T-helper 2 cell treated with Interferon-gamma antibody and Interleukin-4, amounts not matched to agents 5 μg/mL and 100 μg/mL, for 36 hours (primary cell): ENCODE data around the gene MRPL21.

Source experiments
- DNase-seq: peaks from one replicate; pipeline ENCODE4 v3.0.0; 2021; ENCODE audit warnings: low spot score
- H3K27ac Mint-ChIP-seq: one replicate; pipeline ENCODE4 v1.8.0; 2021; ENCODE audit warnings: mild to moderate bottlenecking, mixed read lengths
- H3K27me3 Mint-ChIP-seq: one replicate; pipeline ENCODE4 v1.8.0; 2021; ENCODE audit warnings: low read depth, mixed read lengths
- H3K36me3 Mint-ChIP-seq: one replicate; pipeline ENCODE4 v1.8.0; 2021; ENCODE audit warnings: low read depth, mixed read lengths
- H3K4me1 Mint-ChIP-seq: one replicate; pipeline ENCODE4 v1.8.0; 2021; ENCODE audit warnings: low read depth, mixed read lengths
- H3K4me3 Mint-ChIP-seq: one replicate; pipeline ENCODE4 v1.8.0; 2022; ENCODE audit warnings: mild to moderate bottlenecking, moderate library complexity, mixed read lengths
- H3K9me3 Mint-ChIP-seq: one replicate; pipeline ENCODE4 v1.8.0; 2021; ENCODE audit warnings: mixed read lengths

Gene MRPL21

DNA sequence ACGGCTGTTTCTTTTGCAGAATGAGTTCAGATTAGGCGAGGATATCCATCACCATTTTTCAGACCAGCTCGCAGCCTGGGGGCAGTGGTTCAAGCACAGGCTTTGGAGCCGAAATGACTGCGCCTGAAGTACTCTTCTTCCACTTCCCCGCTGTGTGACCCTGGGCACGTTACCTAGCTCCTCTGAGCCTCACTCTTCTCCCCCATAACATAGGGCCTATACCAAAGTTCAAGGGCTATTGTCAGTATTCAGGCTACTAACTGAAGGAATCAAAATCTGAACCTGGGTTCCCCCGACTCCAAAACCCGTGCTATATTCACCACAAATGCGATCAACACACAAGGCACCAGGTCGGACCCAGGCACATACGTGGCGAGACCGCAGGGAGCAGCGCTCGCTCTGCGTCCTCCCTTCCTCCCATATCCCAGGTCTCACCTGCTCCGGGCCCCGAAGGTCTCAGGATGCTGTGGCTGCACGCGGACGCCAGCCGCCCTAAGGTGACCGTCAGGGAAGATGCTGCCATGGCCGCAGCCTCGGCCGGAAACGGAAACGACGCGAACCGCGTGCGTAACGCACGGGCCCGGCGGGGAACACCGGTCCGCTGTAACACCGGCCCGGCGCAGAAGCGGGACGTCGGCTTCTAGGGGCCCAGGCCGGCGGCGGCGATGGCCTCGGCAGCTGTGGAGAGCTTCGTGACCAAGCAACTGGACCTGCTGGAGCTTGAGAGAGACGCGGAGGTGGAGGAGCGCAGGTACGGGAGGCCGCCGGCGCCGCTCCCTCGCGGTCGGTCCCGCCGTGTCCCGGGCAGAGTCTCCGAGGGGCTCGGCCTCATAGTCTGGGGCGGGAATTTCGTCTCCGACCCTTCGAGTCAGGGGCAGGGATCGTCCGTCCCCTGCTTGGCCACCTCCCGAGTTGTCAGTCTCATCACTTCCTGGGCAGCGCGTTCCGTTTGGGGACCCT lies at the start of gene MRPL21, which contains the start of gene IGHMBP2:
MRPL21 (minus strand) TSS at position 545 of the 960 bp plus-strand sequence; CDS start at position 523, 22 bp downstream.
IGHMBP2 (plus strand) TSS at position 604 of the 960 bp plus-strand sequence; CDS start at position 666, 62 bp downstream.
- Mint-ChIP-seq H3K4me1 (peaks cover 29% of the 10 kb centered on the region), H3K4me3 (peak within 1 kb of the TSS; percentile 98), H3K27ac (peak within 1 kb of the TSS; percentile 94), H3K9me3 (no peaks in the 10 kb centered on the region), H3K27me3 (no peaks in the 10 kb centered on the region), H3K36me3 (peaks cover 27% of the 10 kb centered on the region)
- peak; percentile 86 for DNase-seq

DNA sequence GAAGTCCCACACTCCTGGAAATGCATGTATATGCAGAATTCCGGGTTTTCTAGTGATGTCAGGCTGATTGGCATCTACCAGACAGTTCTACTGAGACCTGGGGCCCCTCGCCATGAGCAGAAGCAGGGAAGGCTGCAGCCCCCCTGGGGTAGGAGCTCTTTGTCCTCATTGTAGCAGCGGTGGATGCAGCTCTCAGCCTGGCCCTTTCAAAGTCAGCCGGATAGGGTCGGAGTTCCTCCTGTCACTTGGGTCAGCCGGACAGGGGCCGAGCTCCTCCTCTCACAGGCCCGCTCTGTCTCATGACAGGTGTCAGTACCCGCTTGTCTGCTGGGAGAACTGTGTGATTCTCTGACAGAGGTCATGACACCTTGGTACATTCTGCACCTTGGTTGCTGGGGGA lies 47.1 kb upstream of the MRPL21 start:
- Mint-ChIP-seq H3K4me3 (no peak overlapping the region), H3K36me3 (no peaks in the 10 kb centered on the region), H3K9me3 (no peaks in the 10 kb centered on the region), H3K27me3 (no peaks in the 10 kb centered on the region), H3K4me1 (peaks cover 7% of the 10 kb centered on the region), H3K27ac (no peak overlapping the region)
- DNase-seq, result no peak

DNA sequence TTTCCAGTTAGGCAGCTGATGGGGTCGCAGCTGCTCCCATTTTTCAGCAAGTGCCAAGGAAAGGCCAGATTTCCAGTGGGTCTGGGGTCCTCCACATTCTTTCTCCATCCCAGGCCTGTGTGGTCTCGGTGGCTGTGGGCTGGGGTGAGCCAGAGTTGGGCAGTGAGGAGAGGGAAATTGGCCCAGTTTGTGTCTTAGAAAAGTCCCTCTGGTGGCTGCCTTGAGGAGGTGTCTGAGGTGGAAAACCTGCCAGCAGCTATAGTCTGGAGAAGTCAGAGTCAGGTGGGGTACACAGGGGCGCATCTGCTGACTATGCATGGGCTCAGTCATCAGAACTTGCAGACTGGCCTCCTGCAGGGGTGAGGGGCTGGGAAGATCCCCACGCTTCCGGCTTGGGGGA lies 46.6 kb upstream of the MRPL21 start:
- no peaks in the 10 kb centered on the region for H3K36me3 Mint-ChIP-seq
- no peaks in the 10 kb centered on the region for H3K27me3 Mint-ChIP-seq
- peaks cover 5% of the 10 kb centered on the region for H3K4me1 Mint-ChIP-seq
- no peak for DNase-seq
- H3K4me3 Mint-ChIP-seq, result no peak overlapping the region
- H3K9me3 Mint-ChIP-seq, result no peaks in the 10 kb centered on the region
- H3K27ac Mint-ChIP-seq, result no peak overlapping the region

DNA sequence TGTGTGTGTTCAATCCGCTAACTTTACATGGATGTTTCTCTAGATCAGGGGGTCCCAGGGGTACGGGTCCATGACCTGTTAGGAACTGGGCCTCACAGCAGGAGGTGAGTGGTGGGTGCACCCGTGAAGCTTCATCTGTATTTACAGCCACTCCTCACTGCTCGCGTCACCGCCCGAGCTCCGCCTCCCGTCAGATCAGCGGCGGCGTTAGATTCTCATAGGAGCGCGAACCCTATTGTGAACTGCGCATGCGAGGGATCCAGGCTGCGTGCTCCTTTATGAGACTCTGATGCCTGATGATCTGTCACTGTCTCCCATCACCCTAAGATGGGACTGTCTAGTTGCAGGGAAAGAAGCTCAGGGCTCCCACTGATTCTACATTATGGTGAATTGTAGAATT lies 45.3 kb upstream of the MRPL21 start:
- DNase-seq, result no peak
- no peaks in the 10 kb centered on the region for H3K36me3 Mint-ChIP-seq
- no peak overlapping the region for H3K27ac Mint-ChIP-seq
- no peak overlapping the region for H3K4me3 Mint-ChIP-seq
- no peaks in the 10 kb centered on the region for H3K9me3 Mint-ChIP-seq
- peaks cover 4% of the 10 kb centered on the region for H3K4me1 Mint-ChIP-seq
- H3K27me3 Mint-ChIP-seq, result no peaks in the 10 kb centered on the region

DNA sequence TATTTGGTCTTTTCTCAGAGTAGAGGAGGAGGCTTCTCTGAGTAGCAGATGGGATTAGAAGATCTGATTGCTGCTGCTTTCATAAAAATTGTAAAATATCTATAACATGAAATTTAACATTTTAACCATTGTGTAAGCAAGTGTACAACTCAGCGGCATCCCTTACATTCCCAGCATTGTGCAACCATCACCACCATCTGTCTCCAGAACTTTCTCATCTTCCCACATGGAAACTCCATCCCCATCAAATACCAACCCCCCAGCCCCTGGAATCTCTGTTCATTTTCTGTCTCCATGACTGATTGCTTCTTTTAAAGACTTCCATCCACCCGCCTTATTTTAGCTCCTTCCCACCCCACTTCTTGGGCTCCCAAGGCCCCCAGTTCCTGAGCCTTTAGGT lies 44.9 kb upstream of the MRPL21 start:
- Mint-ChIP-seq H3K4me1 (peaks cover 4% of the 10 kb centered on the region), H3K9me3 (no peaks in the 10 kb centered on the region), H3K27ac (no peak overlapping the region), H3K27me3 (no peaks in the 10 kb centered on the region), H3K4me3 (no peak overlapping the region), H3K36me3 (no peaks in the 10 kb centered on the region)
- DNase-seq, result no peak

DNA sequence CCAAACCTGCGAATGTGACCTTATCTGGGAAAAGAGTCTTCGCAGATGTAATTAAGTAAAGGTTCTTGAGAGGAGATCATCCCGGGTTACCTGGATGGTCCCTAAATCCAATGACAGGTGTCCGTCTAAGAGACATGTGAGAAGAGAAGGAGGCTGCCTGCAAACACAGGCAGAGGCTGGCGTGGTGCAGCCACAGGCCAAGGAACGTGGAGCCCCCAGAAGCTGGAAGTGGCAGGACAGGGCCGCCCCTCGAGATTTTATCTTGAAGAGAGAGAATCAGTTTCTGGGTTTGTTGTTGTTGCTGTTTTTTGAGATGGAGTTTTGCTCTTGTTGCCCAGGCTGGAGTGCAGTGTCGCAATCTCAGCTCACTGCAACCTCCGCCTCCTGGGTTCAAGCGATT lies 43.5 kb upstream of the MRPL21 start:
- Mint-ChIP-seq H3K27ac (no peak overlapping the region), H3K9me3 (no peaks in the 10 kb centered on the region), H3K4me1 (peaks cover 4% of the 10 kb centered on the region), H3K4me3 (no peak overlapping the region), H3K36me3 (no peaks in the 10 kb centered on the region), H3K27me3 (no peaks in the 10 kb centered on the region)
- no peak for DNase-seq

DNA sequence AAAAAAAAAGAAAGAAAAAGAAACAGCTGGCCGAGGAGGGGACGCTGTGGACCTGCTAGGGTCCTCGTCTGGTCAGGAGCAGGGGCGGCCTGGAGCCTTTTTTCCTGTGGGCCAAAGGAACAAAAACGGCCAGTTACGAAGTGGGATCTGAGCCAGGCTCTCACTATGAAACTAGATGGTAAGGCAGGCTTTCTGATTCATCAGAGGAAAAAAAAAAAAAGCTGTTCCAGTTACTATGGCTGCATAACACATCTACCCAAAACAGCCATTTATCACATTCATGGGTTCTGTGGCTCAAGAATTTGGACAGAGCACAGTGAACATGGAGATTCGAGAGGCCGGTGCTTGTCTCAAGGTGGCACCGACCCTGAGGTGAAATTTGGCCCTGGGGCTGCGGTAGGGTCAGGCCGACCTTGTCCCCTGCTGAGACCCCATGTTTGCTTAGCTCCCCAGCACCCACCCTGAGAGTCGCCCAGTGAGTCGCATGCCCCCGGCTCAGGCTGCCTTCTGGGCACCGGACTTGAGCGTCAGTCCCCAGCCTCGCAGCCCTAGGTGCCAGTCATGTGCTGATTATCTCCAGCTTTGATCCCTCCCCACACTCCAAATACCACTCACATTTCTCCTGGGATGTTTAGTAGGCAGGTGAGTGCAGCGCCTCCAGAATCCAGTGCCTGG lies 42.9 kb upstream of the MRPL21 start:
- Mint-ChIP-seq H3K9me3 (no peaks in the 10 kb centered on the region), H3K4me1 (peaks cover 4% of the 10 kb centered on the region), H3K27ac (no peak overlapping the region), H3K27me3 (no peaks in the 10 kb centered on the region), H3K36me3 (no peaks in the 10 kb centered on the region), H3K4me3 (no peak overlapping the region)
- DNase-seq, result no peak

DNA sequence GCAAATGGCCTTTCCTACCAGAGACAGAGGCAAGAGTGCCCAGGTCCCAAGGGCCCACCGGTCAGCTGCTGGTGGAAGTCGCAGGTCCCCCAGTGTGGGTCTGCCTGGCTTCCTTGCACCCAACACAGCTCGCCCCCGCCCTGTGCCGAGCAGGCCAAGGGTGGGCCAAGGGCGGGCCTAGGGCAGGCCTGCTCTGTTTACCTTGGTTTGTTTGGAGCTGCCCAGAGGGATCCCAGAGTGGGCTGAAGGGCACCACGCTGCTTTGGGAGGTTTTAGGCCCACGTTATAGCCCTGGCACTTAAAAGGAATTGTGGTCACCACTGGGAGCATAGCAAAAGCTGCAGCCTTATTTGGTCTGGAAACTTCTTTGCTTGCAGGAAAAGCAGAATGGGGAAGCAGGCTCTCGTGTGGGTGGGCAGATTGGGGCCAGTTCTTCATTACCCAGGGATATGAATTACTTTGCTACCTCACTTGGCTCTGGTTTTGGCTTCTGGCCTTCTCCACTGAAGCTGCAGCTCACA lies 39.2 kb upstream of the MRPL21 start:
- Mint-ChIP-seq H3K9me3 (no peaks in the 10 kb centered on the region), H3K36me3 (peaks cover 3% of the 10 kb centered on the region), H3K27me3 (no peaks in the 10 kb centered on the region), H3K4me1 (peaks cover under 1% of the 10 kb centered on the region), H3K27ac (no peak overlapping the region), H3K4me3 (no peak overlapping the region)
- no peak for DNase-seq

DNA sequence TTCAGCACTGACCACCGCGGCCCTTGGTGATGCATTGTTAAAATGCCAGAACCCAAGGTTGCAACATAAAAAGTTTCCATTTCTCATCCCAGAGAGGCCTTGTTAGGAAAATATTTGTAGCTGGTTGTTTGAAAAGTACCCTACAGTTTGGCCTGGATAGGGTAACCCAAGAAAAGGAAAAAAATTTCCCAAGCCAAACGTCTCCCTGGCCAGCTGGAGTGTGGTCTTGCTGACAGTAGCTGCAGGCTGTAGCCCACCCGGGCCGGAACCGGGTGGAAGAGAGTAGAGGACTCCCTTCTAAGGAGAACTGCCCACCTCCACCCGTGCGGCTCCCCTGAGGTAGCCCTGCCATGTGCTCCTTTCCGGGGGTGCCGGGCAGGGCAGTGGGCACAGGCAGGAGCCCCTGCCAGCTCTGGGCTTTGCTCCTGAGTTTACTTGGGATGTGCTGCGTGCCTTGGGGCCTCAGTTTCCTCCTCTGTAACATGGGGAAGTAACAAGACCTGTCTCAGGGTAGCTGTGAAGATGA lies 38.5 kb upstream of the MRPL21 start:
- Mint-ChIP-seq H3K9me3 (no peaks in the 10 kb centered on the region), H3K4me1 (no peaks in the 10 kb centered on the region), H3K4me3 (no peak overlapping the region), H3K36me3 (peaks cover 3% of the 10 kb centered on the region), H3K27me3 (no peaks in the 10 kb centered on the region), H3K27ac (no peak overlapping the region)
- no peak for DNase-seq

DNA sequence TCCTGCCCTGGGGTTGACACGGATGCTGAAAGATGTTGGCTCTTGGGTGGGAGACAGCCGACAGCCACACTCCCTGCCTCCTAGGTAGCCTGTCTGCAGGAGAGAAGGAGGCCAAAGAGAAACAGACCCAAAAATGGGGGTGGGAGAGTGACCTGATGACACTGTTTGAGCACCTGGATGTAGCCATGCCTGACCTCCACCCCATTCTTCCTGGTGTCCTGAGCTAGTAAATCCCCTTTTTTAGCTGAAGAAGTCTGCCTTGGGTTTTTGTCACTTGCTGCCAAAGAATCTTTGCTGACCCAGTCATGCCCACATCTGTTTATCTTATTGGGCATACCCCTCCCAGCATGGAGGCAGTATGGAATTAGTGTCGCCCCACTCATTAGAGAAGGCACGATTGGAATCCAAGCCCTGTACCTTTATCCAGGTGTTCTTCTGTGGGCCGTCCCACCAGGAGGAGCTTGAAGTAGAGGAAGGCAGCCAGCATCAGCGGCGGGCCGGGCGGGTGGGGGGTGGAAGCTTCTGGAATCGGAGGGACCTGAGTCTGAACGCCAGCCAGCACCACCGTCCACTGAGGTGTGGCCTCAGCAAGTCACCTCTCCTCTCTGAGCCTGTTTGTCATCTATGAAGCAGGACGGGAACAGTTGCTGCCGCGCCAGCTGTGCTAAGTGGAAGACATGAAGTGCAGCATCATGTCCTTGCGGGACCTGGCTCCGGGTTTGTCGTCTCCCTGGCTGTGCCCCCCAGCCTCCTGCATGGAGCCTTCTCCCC lies 37.9 kb upstream of the MRPL21 start:
- Mint-ChIP-seq H3K27ac (no peak overlapping the region), H3K4me1 (no peaks in the 10 kb centered on the region), H3K36me3 (peaks cover 3% of the 10 kb centered on the region), H3K4me3 (no peak overlapping the region), H3K27me3 (no peaks in the 10 kb centered on the region), H3K9me3 (no peaks in the 10 kb centered on the region)
- DNase-seq, result no peak

DNA sequence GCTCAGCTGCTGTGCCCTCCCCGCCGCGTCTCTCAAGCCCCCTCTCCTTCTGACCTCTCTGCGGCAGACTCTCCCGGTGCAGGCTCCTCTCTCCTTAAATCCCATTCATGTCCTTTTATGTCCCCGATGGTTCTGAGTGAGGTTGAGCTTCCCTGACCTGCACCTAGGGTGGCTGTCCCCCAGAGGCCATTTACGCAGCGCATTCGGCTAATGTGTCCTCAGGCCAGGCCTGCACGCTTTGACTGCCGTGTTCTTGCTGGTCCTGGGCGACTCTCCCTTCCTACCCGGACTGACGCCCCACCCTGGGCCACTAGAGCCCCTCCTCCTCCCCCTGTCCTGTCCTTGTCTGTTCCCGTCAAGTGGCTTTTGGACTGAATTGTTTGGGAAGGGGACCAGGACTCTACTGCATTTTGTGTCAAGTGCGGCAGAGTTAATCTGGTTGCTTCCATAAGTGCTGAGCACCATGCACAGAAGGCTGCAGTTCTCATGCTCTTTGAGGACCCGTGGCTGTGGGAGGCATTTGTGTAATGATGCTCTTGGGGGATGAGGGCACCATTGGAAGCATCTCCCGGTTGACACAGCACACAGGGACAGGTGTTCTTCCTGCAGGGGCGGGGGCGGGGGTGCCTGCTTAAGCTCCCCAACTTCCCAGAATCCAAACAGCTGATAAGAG lies 37.2 kb upstream of the MRPL21 start:
- Mint-ChIP-seq H3K36me3 (peaks cover 8% of the 10 kb centered on the region), H3K27me3 (no peaks in the 10 kb centered on the region), H3K4me1 (no peaks in the 10 kb centered on the region), H3K4me3 (no peak overlapping the region), H3K27ac (no peak overlapping the region), H3K9me3 (no peaks in the 10 kb centered on the region)
- DNase-seq, result no peak

DNA sequence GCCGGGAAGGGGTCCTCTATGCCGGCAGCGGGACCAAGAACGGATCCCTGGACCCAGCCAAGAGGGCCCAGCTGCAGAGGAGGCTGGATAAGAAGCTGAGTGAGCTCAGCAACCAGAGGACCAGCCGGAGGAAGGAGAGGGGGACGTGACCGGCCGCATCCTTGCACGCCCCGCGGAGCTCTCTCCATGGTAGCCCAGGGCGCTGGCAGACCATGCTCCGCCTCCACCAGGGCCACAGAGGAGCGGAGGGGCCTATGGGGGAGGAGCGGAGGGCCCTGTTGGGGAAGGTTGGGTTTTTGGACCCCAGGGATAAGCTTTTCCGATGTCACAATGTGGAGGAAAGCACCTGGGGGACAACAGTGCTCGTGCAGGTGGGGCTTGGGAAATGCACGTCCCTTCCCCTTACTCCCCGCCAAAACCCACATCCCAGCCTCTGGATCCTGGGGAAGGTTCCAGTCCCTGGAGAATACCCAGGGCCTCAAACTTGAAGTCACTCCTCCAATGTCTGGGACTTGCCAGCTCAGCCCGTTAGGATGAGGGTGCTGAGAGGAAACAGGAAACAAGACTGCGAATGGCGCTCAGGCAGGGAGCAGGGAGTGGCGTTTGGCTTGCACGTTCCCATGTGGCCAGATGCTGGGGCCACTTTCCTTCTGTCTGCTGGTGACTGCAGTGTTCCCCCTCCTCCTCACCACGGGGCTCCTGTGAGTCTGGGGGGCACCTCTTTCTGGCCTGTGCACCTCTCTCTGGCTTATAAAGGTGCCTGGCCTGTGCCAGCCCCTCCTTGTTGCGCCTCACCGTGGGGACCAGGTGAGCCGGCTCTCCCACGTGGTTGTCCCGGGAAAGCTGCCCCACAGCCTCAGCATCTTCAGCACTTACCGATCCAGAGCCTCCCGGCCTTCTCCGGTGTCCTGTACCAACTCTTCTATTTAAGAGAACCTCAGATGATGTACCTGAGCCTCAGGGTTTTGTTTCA lies 36.2 kb upstream of the MRPL21 start:
- Mint-ChIP-seq H3K4me1 (no peaks in the 10 kb centered on the region), H3K9me3 (no peaks in the 10 kb centered on the region), H3K36me3 (peaks cover 10% of the 10 kb centered on the region), H3K27me3 (no peaks in the 10 kb centered on the region), H3K4me3 (no peak overlapping the region), H3K27ac (no peak overlapping the region)
- DNase-seq, result no peak
